Loucy (cell line): ENCODE measurements around the gene CNTN1.

Experiments used
- CTCF ChIP-seq: fragments of 200-600 bp; sonication (generic); conservative IDR thresholded peaks from 2 replicates; pipeline ENCODE4 v1.5.1; 2014; ENCODE audit warnings: mild to moderate bottlenecking, antibody characterized with exemption, low read length
- EZH2phosphoT487 ChIP-seq: fragments of 200-600 bp; IDR thresholded peaks from 2 replicates; pipeline ENCODE4 v1.6.1; 2018; ENCODE audit warnings: antibody characterized with exemption, mild to moderate bottlenecking, moderate library complexity, borderline replicate concordance

GRCh38 chr12:41018010-41018409 lies 325.8 kb downstream of the CNTN1 start:
- no peak for TF ChIP-seq CTCF
- no peak for TF ChIP-seq EZH2phosphoT487
